Hippocampal formation (tissue), 2 donors: ENCODE results near the gene CDH4.

ENCODE experiments used
- DNase-seq, 2 donors: peaks; one replicate each; lab custom pipeline; 2025; lab: John Stamatoyannopoulos, UW

Gene CDH4

DNA sequence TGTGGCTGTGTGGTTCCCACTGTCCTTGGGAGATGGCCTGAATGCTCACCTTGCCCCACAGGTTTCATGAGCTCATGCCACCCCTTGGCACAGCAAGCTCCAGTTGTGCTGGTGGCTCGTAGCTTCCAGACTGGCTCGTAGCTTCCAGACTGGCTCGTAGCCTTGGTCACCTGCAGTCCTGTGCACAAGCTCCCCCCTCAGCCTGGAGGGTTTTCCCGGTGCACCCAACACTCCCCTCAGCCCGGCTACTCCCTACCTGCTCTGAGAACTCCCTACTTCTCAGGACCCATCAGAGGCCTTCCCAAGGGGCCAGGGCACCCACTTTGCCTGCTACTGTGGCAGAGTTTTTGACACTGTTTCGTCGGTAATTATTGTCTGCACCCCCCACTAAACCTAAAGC is 528.0 kb downstream of the CDH4 start:
- no peak for DNase-seq

DNA sequence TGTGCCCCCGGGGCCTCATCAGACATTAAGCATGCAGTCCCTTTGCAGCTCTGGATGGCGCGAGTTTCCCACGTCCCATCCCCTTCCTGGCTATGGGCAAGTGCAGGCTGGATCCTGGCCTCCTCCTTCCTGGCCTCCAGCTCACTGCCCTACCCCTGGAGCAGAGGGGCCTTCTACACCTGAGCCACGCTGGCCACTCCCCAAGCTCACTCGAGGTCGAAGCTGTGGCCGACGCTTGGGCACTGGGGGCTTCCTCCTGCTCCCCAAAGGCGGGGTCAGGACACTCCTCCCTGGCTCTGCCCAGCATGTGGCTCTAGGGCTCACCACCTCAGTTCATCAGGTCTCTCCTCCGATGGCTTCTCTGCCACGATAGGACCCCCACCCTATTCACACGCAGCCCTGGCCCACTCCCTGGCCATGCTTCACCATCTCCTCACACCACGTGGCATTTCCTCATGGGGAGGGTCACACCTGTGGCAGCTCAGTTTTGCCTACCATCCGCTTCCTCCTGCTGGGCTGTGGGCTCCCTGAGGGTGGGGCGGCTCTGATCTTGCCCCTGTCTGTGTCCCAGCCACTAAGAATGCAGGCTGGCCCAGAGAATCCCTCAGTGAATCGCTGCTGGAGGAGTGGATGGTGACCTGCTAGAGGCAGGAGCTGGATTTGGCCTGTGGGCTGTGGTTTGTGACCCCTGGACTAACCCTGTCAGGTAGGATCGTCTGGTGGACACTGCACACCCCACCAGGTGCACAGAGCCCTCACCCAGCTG is 532.9 kb downstream of the CDH4 start:
- DNase-seq, result no peak

- no peak for DNase-seq
These were observed 533.4 kb downstream of the CDH4 start for GRCh38 chr20:61785567-61785816.

GRCh38 chr20:61786230-61786629 is 534.2 kb downstream of the CDH4 start:
- peak in 1 of 2 donors; percentile 22 for DNase-seq

DNA sequence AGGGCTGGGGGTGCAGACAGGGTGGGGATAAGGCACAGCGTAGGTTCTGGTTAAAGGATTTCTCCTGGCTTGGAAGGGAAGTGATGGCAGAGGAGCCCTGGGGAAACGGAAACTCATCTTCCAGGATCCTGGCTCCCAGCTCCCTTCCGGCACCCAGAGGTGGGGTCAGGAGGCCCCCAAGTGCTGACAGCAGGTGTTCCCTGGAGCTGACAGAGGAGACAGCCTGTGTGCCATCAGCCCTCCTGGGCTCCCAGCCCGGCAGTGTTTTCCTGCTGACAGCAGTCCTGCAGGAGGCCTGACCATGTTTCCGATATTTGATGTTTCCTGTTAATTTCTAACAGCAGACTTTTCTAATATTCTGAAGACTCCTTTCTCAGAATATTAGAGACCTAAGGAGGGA is 536.3 kb downstream of the CDH4 start:
- no peak for DNase-seq

GRCh38 chr20:61789329-61789728 is 537.3 kb downstream of the CDH4 start:
- no peak for DNase-seq

GRCh38 chr20:61790116-61790827 is 538.2 kb downstream of the CDH4 start:
- no peak for DNase-seq

DNA sequence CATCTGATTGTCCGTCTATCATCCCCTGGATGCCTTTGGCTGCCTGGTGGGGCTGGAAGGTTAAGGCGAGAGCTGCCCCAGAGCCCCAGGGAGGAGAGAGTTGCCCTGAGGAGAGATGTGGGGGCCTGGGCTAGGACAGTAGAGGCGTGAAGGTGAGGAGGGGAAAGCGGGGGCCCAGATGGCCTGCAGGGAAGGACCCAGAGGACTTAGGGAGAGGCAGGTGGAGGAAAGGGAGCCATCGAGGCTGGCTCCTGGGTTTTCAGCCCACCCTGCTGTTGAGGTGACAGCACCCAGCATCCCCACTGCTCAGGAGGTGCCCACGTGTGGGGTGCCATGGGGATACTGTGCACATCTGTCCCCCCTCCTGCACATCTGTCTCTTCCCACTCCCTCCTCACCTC is 539.9 kb downstream of the CDH4 start:
- DNase-seq, result no peak

GRCh38 chr20:61795669-61796630 is 543.9 kb downstream of the CDH4 start:
- DNase-seq, result no peak

DNA sequence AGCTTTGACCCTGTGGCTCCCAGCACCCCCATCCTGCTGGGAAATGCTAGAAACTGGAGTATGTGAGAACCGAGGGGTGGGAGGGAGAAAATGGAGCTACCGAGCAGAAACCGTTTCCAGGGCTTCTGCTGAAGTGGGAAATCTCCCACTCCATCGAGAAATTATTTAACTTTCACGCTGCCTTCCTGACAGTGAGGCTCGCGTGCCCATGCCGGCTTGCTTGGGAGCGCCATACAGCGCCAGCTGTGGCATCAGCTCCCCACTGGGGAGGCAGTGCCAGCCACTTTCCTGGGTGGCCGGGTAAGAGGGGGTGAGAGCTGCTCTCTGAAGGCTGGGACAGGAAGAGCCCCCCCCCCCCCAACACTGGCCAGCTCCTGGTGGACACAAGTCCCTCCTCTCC is 544.7 kb downstream of the CDH4 start:
- DNase-seq, result no peak

DNA sequence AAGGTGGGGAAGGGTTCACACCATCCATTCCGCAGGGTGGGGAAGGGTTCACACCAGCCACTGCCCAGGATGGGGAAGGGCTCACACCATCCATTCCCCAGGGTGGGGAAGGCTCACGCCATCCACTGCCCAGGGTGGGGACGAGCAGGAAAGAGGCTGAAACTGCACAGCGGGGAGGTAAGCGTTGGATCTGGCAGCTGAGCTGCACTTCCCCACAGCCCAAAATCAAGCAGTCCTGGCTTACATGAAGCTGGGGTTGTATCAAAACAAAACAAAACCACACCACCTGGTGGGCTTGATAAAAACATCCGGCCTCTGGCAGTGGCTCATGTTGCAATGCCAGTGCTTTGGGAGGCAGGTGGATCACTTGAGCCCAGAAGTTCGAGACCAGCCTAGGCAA is 545.1 kb downstream of the CDH4 start:
- DNase-seq, result no peak

GRCh38 chr20:61797971-61798411 is 545.9 kb downstream of the CDH4 start:
- DNase-seq, result no peak

DNA sequence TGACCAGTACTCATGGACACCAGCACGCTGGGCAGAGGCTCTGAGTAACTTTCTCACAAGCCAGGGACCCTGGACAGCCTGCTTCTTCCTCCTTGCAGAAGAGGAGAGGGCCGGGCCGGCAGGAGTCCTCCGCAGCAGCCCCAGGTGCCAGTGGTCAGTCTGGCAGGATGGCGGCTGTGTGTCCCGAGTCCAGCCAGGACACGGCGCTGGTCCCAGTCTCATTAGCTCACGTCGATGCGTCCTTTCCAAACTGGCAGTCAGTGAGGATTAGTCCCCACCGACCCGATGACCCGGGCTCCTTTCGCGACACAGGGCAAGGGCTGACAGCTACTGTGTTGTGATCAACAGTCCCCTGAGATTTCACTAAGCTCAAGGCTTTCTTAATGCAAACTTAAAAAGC is 546.6 kb downstream of the CDH4 start:
- no peak for DNase-seq

DNA sequence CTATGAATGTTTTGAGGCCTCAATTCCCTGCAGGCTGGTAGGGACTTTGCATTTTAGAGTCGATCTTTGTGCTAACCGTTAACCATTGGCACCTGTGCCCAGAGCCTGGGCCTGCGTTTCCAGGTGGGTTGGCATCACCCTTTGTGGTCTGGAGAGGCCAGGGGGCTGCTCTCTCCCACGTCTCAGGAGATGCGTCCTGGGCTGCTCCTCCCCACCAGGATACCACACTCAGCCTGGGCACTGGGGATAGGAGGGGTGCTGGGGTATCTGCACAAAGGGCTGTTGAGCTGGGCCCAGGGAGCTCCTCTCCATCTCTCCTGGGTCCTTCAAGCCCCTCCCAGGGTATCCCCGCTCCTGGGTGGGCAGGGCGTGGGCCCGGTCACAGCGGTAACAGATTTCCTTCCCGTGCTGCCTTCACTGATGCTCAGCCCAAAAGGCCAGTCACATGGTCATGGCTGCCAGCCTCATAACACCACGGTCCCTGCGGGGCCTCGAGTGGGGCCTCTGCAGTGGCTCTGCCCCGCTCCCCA is 547.4 kb downstream of the CDH4 start:
- DNase-seq, result no peak

DNA sequence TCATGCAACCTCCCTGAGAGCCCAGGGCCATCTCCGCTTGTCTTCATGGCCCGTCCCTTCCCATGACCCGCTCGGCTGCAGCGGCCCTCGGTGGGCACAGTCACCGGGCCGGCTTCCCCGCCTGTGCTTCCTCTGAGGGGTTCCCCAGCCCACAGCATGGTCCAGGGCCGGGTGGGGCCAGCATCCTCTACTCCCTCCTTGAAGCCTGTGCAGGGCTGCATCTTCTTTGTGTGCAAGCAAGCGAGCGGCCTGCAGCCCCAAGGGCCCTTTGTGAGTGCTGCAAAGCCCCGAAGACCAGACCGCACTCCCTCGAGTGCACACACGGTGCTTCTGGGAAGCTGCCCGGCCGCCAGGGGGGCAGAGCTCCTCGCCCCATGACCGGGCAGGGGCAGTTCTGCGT is 547.9 kb downstream of the CDH4 start:
- no peak for DNase-seq

GRCh38 chr20:61800359-61801064 is 548.5 kb downstream of the CDH4 start:
- no peak for DNase-seq

DNA sequence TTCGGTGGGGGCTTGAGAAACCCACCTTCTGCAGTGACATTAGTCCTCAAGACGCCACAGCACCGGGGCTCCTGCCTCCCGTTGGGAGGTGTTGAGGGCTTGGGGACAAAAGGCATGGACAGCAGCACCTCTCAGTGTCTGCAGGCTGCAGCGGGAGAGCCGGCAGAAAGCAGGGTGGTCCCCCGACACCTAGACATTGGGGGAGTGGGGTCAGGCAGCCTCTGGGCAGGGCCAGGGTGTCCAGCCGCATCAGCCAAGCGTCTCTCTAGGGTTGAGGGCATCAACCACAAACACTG is 549.0 kb downstream of the CDH4 start:
- no peak for DNase-seq

DNA sequence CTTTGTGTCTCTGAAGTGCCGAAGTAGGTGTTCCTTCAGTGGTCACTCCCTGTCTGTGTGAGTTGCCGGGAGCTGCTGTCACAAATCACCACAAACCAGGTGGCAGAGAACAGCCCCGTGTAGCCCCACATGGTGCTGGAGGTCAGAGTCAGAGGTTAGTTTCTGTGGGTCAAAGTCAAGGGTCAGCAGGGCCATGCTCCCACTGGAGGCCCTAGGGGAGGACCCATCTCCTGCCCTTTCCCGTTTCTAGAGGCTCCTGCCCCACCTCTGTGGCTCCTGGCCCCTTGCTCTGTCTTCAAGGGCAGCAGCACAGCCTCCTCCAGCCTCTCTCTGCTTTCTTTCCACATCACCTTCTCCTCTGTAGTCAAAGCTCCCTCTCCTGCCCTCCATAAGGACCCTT is 549.4 kb downstream of the CDH4 start:
- DNase-seq, result no peak

- DNase-seq, result no peak
These were observed 549.9 kb downstream of the CDH4 start for GRCh38 chr20:61801857-61802442.

GRCh38 chr20:61802721-61803311 is 550.8 kb downstream of the CDH4 start:
- DNase-seq, result no peak

- DNase-seq, result no peak
These were observed 551.4 kb downstream of the CDH4 start for GRCh38 chr20:61803416-61803914.
